Measurements from ENCODE around the gene CHEK2.
A peak's percentile ranks its signal among the peaks of the same experiment; 100 is the strongest.

CHEK2 gene

GRCh38 chr22:28741785-28742561 lies at the start of gene CHEK2, which contains the start of gene HSCB:
CHEK2 (minus strand) TSS chr22:28741820; CDS start chr22:28734721, 7,099 bp downstream.
HSCB (plus strand) TSS chr22:28742039; CDS start chr22:28742096, 57 bp downstream.
- in situ Hi-C loops (cut with MboI; ENCODE audit: low sequenced_read_pairs) = no loop called here
- H3K9me3 ChIP-seq = no peaks in the 10 kb centered on the region
- peaks cover 9% of the 10 kb centered on the region for H3K4me1 ChIP-seq
- peak within 1 kb of the TSS; percentile 76 for H3K4me3 ChIP-seq
- DNase-seq (ENCODE audit: low spot score in 2 of 2) = peak; percentile 99
- H3K27me3 ChIP-seq (ENCODE audit: low read depth) = no peaks in the 10 kb centered on the region
- peaks cover 14% of the 10 kb centered on the region for H3K36me3 ChIP-seq (replicated peaks)

GRCh38 chr22:28791124-28791523 lies 49.5 kb upstream of the CHEK2 start:
- no peak overlapping the region for H3K4me3 ChIP-seq
- H3K4me1 ChIP-seq = no peaks in the 10 kb centered on the region; the same call in 1 of the 2 replicates
- no peaks in the 10 kb centered on the region for H3K27me3 ChIP-seq (ENCODE audit: low read depth)
- H3K36me3 ChIP-seq (replicated peaks) = peaks cover 49% of the 10 kb centered on the region
- in situ Hi-C loops (cut with MboI; ENCODE audit: low sequenced_read_pairs) = no loop called here
- DNase-seq (ENCODE audit: low spot score in 2 of 2) = no peak
- no peaks in the 10 kb centered on the region for H3K9me3 ChIP-seq

- Histone ChIP-seq H3K9me3 (no peaks in the 10 kb centered on the region), H3K36me3 (replicated peaks) (peaks cover 49% of the 10 kb centered on the region), H3K27me3 (ENCODE audit: low read depth) (no peaks in the 10 kb centered on the region), H3K4me3 (no peak overlapping the region), H3K4me1 (no peaks in the 10 kb centered on the region)
- in situ Hi-C loops (cut with MboI; ENCODE audit: low sequenced_read_pairs) = no loop called here
- no peak for DNase-seq (ENCODE audit: low spot score in 2 of 2)
Measured at GRCh38 chr22:28788601-28789000, 47.0 kb upstream of the CHEK2 start.

GRCh38 chr22:28783786-28784671 lies 42.4 kb upstream of the CHEK2 start:
- Histone ChIP-seq H3K36me3 (replicated peaks) (peaks cover 66% of the 10 kb centered on the region), H3K27me3 (ENCODE audit: low read depth) (no peaks in the 10 kb centered on the region), H3K9me3 (no peaks in the 10 kb centered on the region), H3K4me1 (no peaks in the 10 kb centered on the region), H3K4me3 (no peak overlapping the region)
- in situ Hi-C loops (cut with MboI; ENCODE audit: low sequenced_read_pairs) = no loop called here
- no peak for DNase-seq (ENCODE audit: low spot score in 2 of 2)

- no peak for DNase-seq (ENCODE audit: low spot score in 2 of 2)
- Histone ChIP-seq H3K4me3 (no peak overlapping the region), H3K9me3 (no peaks in the 10 kb centered on the region), H3K27me3 (ENCODE audit: low read depth) (no peaks in the 10 kb centered on the region), H3K4me1 (no peaks in the 10 kb centered on the region), H3K36me3 (replicated peaks) (peaks cover 46% of the 10 kb centered on the region)
- in situ Hi-C loops (cut with MboI; ENCODE audit: low sequenced_read_pairs) = no loop called here
Measured at GRCh38 chr22:28780296-28780695, 38.7 kb upstream of the CHEK2 start.

GRCh38 chr22:28779833-28780232 lies 38.2 kb upstream of the CHEK2 start:
- DNase-seq (ENCODE audit: low spot score in 2 of 2) = no peak
- Histone ChIP-seq H3K27me3 (ENCODE audit: low read depth) (no peaks in the 10 kb centered on the region), H3K4me3 (no peak overlapping the region), H3K4me1 (no peaks in the 10 kb centered on the region), H3K9me3 (no peaks in the 10 kb centered on the region), H3K36me3 (replicated peaks) (peaks cover 46% of the 10 kb centered on the region)
- in situ Hi-C loops (cut with MboI; ENCODE audit: low sequenced_read_pairs) = no loop called here

GRCh38 chr22:28774378-28774777 lies 32.8 kb upstream of the CHEK2 start:
- Histone ChIP-seq H3K4me1 (no peaks in the 10 kb centered on the region), H3K4me3 (no peak overlapping the region), H3K9me3 (no peaks in the 10 kb centered on the region), H3K27me3 (ENCODE audit: low read depth) (no peaks in the 10 kb centered on the region), H3K36me3 (replicated peaks) (peaks cover 19% of the 10 kb centered on the region)
- DNase-seq (ENCODE audit: low spot score in 2 of 2) = no peak
- in situ Hi-C loops (cut with MboI; ENCODE audit: low sequenced_read_pairs) = no loop called here

- Histone ChIP-seq H3K27me3 (ENCODE audit: low read depth) (no peaks in the 10 kb centered on the region), H3K4me1 (no peaks in the 10 kb centered on the region), H3K9me3 (no peaks in the 10 kb centered on the region), H3K4me3 (peak overlapping the region; percentile 68), H3K36me3 (replicated peaks) (peaks cover 19% of the 10 kb centered on the region)
- no peak for DNase-seq (ENCODE audit: low spot score in 2 of 2)
- in situ Hi-C loops (cut with MboI; ENCODE audit: low sequenced_read_pairs) = no loop called here
Measured at GRCh38 chr22:28773461-28773867, 31.8 kb upstream of the CHEK2 start.

GRCh38 chr22:28772633-28773460 lies 31.2 kb upstream of the CHEK2 start, which contains the start of gene CCDC117:
CCDC117 (plus strand) TSS chr22:28772695; CDS start chr22:28772850, 155 bp downstream.
- H3K4me3 ChIP-seq = peak within 1 kb of the TSS; percentile 68
- H3K4me1 ChIP-seq = no peaks in the 10 kb centered on the region
- peaks cover 19% of the 10 kb centered on the region for H3K36me3 ChIP-seq (replicated peaks)
- H3K9me3 ChIP-seq = no peaks in the 10 kb centered on the region
- DNase-seq (ENCODE audit: low spot score in 2 of 2) = peak; percentile 93 to 96
- H3K27me3 ChIP-seq (ENCODE audit: low read depth) = no peaks in the 10 kb centered on the region
- in situ Hi-C loops (cut with MboI; ENCODE audit: low sequenced_read_pairs) = no loop called here

GRCh38 chr22:28771195-28771791 lies 29.7 kb upstream of the CHEK2 start:
- in situ Hi-C loops (cut with MboI; ENCODE audit: low sequenced_read_pairs) = no loop called here
- no peaks in the 10 kb centered on the region for H3K9me3 ChIP-seq
- DNase-seq (ENCODE audit: low spot score in 2 of 2) = no peak
- no peak overlapping the region for H3K4me3 ChIP-seq
- H3K27me3 ChIP-seq (ENCODE audit: low read depth) = no peaks in the 10 kb centered on the region
- H3K4me1 ChIP-seq = no peaks in the 10 kb centered on the region
- H3K36me3 ChIP-seq (replicated peaks) = peaks cover 19% of the 10 kb centered on the region

- Histone ChIP-seq H3K4me3 (no peak overlapping the region), H3K36me3 (replicated peaks) (peaks cover 3% of the 10 kb centered on the region), H3K9me3 (no peaks in the 10 kb centered on the region), H3K4me1 (no peaks in the 10 kb centered on the region), H3K27me3 (ENCODE audit: low read depth) (no peaks in the 10 kb centered on the region)
- no peak for DNase-seq (ENCODE audit: low spot score in 2 of 2)
- in situ Hi-C loops (cut with MboI; ENCODE audit: low sequenced_read_pairs) = no loop called here
Measured at GRCh38 chr22:28769394-28770085, 27.9 kb upstream of the CHEK2 start.

- no peaks in the 10 kb centered on the region for H3K36me3 ChIP-seq (replicated peaks)
- no peaks in the 10 kb centered on the region for H3K27me3 ChIP-seq (ENCODE audit: low read depth)
- in situ Hi-C loops (cut with MboI; ENCODE audit: low sequenced_read_pairs) = no loop called here
- H3K4me3 ChIP-seq = no peak overlapping the region
- no peak for DNase-seq (ENCODE audit: low spot score in 2 of 2)
- no peaks in the 10 kb centered on the region for H3K4me1 ChIP-seq
- H3K9me3 ChIP-seq = no peaks in the 10 kb centered on the region
Measured at GRCh38 chr22:28768701-28769393, 27.2 kb upstream of the CHEK2 start.
